Large intestine (tissue), 3 donors: ENCODE measurements around the gene MERTK. TPM values are rescaled to one million over a fixed set of nuclear protein-coding genes. Genes with fewer than 3 reads are reported as not detected.
"Not testable (repeated sequence)": the region's sequence is repeated elsewhere in the genome, so short reads cannot be mapped to it uniquely, and the experiment has no call there.

ENCODE experiments used
- DNase-seq, 2 donors: peaks; one replicate each; pipeline versions ENCODE4 v3.0.0 to v3.0.0-alpha.2; 2013
- H3K27ac ChIP-seq: one replicate; pipeline ENCODE4 v1.5.1; 2013; ENCODE audit warnings: low read length
- H3K27me3 ChIP-seq: 2 replicates; pipeline ENCODE4 v1.6.1; 2013; ENCODE audit warnings: low read length; ENCODE audit not compliant: control insufficient read depth, insufficient read depth
- H3K36me3 ChIP-seq: 2 replicates; pipeline ENCODE4 v1.6.1; 2013; ENCODE audit warnings: low read length; ENCODE audit not compliant: control insufficient read depth, insufficient read depth
- H3K4me1 ChIP-seq: one replicate; pipeline ENCODE4 v1.6.1; 2013; ENCODE audit warnings: low read length; ENCODE audit not compliant: control insufficient read depth, insufficient read depth
- H3K4me3 ChIP-seq: one replicate; pipeline ENCODE4 v1.5.1; 2013; ENCODE audit warnings: low read length
- H3K9me3 ChIP-seq: one replicate; pipeline ENCODE4 v1.6.1; 2013; ENCODE audit warnings: mild to moderate bottlenecking, low read depth, low read length, moderate library complexity; ENCODE audit not compliant: control insufficient read depth
- WGBS: methylation state at CpG from one replicate; pipeline ENCODE4 v1.1.5; 2013; ENCODE audit warnings: low lambda C conversion rate; ENCODE audit not compliant: insufficient coverage; 5-methylcytosine and 5-hydroxymethylcytosine counted together
- polyA plus RNA-seq: library from polyadenylated mRNA; unstranded; fragments of 120-200 nt; gene quantifications from one replicate; pipeline ENCODE4 v1.2.1, GENCODE V29; 2013

MERTK gene
- polyA plus RNA-seq, 1 donor = 8.7 TPM

DNA sequence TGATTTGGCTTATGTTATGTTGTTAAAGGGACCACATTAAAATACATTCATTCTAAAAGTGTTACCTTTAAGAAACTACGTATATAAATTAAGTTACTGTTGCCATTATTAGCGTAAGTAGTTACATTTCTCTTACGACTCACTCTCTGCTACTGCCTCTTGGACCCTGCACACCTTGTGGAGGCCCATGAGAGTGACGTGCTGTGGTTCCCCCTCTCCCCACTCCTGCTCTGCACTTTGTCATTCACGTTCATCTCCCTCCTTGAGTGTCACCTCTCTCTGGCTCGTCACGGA is 830 bp upstream of the MERTK start:
- H3K27ac ChIP-seq = peak overlapping the region; percentile 71

DNA sequence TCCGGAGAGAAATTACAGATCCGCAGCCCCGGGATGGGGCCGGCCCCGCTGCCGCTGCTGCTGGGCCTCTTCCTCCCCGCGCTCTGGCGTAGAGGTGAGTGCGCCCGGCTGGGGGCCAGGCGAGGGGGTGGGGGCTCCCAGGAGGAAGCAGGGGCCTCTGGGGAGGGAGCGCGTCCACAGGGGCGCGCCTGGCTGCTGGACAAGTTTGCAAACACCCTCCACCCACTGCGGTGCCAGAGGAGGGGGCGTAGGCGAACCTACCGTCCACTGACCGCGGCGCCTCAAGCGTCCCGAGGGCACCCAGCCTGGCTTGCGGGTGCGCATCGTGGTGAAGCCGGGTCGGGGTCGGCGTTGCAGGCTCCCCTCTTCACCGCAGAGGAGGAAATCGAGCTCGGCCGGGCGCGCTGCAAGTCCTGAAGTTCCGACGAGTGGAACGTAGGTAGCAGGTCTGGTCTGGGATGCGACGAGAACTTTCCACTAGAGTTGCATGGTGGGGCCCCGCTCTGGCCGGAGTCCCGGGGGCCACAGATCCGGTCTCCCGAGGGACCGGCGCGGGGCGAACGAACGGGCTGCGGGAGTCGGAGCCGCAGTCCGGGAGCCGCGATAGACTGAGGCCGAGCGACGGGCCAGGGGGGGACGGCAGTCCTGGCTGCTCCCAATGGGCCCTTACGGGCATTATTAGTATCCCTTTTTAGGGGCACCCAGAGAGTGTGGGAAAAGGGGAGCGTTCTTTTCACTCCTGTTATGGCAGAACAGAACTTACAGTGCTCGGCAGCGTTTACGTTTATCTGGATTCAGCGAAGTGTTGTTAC is 502 bp downstream of the MERTK start:
- no CpG with 5 or more reads among the region's 70 CpGs for WGBS
- Histone ChIP-seq H3K4me3 (peak overlapping the region; percentile 82), H3K27ac (peak overlapping the region; percentile 53), H3K4me1 (peaks cover 9% of the 10 kb centered on the region), H3K36me3 (no peaks in the 10 kb centered on the region), H3K9me3 (peaks cover 3% of the 10 kb centered on the region), H3K27me3 (no peaks in the 10 kb centered on the region)
- DNase-seq = peak in 1 of 2 donors; percentile 77

More for the DNA sequence above, 830 bp upstream of the MERTK start:
- H3K4me1 ChIP-seq = peaks cover 9% of the 10 kb centered on the region
- WGBS = no CpG with 5 or more reads among the region's 7 CpGs
- H3K4me3 ChIP-seq = peak overlapping the region; percentile 82
- no peaks in the 10 kb centered on the region for H3K27me3 ChIP-seq
- H3K36me3 ChIP-seq = no peaks in the 10 kb centered on the region
- no peak for DNase-seq
- H3K9me3 ChIP-seq = peaks cover 3% of the 10 kb centered on the region

DNA sequence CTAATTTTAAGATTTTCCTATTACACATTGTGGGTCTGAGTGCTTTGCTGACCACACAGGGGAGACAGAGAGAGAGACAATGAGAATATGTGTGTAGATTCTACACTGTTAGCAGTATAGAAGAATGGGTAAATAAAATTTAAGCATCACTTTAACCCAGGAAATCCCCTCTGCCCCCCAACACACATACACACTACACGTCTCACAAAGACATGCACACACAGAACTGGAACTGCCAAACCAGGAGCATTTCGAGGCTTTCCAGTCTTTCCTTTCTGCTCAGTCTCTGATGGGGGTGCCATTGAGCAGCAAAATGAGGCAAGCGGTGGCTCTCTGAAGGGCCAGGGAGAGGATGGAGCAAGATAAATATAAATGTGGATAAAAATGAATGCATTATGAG is 2.5 kb downstream of the MERTK start:
- H3K4me3 ChIP-seq = no peak overlapping the region
- no CpG with 5 or more reads among the region's 3 CpGs for WGBS
- no peak overlapping the region for H3K27ac ChIP-seq
- peaks cover 3% of the 10 kb centered on the region for H3K9me3 ChIP-seq
- no peaks in the 10 kb centered on the region for H3K27me3 ChIP-seq
- peaks cover 9% of the 10 kb centered on the region for H3K4me1 ChIP-seq
- peak in 1 of 2 donors; percentile 58 for DNase-seq
- H3K36me3 ChIP-seq = no peaks in the 10 kb centered on the region

DNA sequence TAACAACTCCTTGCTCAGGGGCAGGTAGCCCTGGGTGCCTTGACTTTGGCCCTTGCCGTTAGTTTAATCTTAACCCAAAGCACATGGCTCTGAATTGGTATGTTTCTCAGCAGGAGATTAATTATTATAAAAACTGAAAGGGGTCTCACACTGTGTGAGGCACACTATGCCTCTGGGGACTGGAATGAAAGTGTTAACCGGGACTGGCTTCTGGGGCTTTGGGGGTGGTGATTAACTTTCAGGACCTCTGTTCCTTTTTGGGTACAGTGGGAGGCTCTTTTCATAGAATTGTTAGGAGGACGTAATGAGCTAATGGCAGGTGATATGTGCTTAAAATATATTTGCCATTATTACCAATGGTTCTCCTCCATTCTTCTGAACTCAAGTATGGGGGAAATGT is 5.1 kb downstream of the MERTK start:
- Histone ChIP-seq H3K27me3 (no peaks in the 10 kb centered on the region), H3K9me3 (peaks cover 3% of the 10 kb centered on the region), H3K4me3 (no peak overlapping the region), H3K27ac (no peak overlapping the region), H3K36me3 (no peaks in the 10 kb centered on the region), H3K4me1 (peaks cover 10% of the 10 kb centered on the region)
- no peak for DNase-seq
- WGBS = no CpG with 5 or more reads among the region's 3 CpGs

DNA sequence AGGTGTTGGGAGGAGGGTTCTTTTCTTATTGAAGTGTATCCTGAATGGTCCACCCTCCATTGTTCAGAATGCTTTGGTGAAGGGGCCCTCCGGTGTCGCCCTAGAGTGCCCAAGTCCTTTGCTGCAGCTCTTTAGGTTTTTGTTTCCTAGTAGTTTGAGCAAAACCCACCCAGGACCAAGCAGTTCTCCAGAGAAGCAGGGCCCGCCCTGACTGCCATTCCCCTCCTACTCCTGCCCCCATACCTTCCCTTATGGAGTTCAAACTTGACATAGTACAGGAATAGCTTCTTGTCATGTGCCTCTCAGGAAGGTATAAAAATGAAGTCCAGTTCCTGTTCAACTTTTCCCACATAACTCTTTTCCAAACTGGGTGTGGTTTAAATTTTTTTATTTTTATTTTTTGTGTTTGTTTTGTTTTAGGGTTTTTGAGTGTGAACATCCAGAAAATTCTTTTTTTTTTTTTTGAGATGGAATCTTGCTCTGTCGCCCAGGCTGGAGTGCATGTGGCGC is 5.6 kb downstream of the MERTK start:
- peaks cover 12% of the 10 kb centered on the region for H3K4me1 ChIP-seq
- H3K9me3 ChIP-seq = peaks cover under 1% of the 10 kb centered on the region
- no peak for DNase-seq
- WGBS = no CpG with 5 or more reads among the region's 5 CpGs
- H3K4me3 ChIP-seq = no peak overlapping the region
- H3K27me3 ChIP-seq = no peaks in the 10 kb centered on the region
- no peaks in the 10 kb centered on the region for H3K36me3 ChIP-seq
- H3K27ac ChIP-seq = no peak overlapping the region

DNA sequence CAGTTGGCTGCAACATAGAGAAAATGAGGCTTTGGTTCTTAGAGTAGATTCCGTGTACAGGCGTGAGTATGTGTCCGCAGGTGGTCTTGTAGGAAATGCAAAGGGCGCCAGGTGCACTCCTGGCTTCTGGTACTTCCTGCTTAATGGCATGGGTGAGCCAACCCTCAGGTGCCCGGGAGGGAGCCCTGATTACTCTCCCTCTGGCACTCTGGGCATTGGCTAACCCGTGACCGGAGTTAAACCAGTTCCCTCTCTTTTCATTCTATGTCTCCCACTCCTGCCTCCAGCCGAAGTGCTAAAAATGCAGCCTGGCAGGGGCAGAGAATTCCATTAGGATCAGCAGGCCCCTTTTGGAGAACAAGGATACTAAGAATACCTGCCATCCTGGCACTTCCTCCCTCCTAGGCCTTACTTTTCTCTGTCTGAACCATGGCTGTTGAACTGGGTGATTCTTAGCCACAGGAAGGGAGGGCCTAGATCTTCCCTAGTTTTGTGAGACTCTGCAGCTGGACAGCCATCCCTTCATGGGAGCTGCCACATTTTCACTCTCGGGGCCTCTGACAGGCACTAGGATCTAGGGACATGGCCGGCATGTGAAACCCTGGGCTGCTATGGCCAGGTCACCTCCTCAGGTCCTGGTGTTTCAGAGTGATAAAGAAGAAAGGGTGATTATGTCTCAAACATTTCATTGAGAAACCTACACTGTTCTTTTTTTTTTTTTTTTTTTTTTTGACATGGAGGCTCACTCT is 6.5 kb downstream of the MERTK start:
- H3K4me1 ChIP-seq = peaks cover 15% of the 10 kb centered on the region
- no peaks in the 10 kb centered on the region for H3K27me3 ChIP-seq
- no peak overlapping the region for H3K27ac ChIP-seq
- WGBS = no CpG with 5 or more reads among the region's 10 CpGs
- no peaks in the 10 kb centered on the region for H3K9me3 ChIP-seq
- DNase-seq = no peak
- no peaks in the 10 kb centered on the region for H3K36me3 ChIP-seq
- H3K4me3 ChIP-seq = no peak overlapping the region

DNA sequence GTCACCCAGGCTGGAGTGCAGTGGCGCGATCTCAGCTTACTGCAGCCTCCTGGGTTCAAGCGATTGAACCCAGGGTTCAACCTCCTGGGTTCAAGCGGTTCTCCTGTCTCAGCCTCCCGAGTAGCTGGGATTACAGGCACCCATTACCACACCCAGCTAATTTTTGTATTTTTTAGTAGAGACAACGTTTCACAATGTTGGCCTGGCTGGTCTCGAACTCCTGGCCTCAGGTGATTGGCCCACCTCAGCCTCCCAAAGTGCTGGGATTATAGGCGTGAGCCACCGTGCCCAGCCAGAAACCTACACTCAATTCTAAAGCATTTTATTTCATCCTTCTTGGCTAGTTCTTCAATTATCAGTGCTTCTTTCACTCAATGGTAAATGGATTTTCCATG is 7.1 kb downstream of the MERTK start:
- no CpG with 5 or more reads among the region's 9 CpGs for WGBS
- H3K36me3 ChIP-seq, H3K27me3 ChIP-seq, H3K27ac ChIP-seq, H3K4me3 ChIP-seq, H3K9me3 ChIP-seq, DNase-seq: not testable (repeated sequence)
- H3K4me1 ChIP-seq = peaks cover 15% of the 10 kb centered on the region

DNA sequence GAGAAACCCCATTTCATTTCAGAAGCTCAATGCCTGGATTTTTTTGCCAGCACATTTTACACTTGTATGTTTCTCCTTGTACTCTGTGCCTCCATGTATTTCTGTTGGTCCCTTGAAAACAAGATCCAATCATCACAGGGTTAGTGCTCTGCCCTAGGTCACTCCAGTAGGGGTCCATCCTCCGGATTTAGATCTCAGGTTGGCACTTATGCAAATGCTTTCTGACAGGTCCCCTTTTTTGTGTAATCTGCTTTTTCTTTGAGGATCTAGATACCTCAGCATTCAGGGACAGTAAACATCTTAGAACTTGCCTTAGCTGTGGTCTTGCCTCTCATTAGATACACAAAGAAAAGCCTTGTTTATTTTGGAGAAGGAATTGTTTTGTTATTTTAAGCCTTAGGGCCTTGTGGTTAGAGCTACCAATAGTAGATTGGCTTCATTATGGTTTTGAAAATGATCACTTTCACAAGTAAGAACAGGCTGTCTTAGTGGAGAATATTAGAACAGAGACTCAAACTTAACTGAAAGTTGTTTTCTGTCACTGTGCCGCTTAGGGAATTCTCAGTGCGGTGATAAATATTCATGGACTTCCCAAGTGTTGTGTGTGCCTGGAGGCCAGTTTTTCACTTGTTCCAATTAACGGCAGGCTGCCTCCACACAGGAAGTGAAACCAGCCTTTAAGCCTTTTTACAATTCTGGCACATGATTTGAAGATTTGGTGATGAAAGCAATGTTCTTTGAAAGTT is 7.8 kb downstream of the MERTK start:
- no CpG with 5 or more reads among the region's 4 CpGs for WGBS
- no peak overlapping the region for H3K27ac ChIP-seq
- no peaks in the 10 kb centered on the region for H3K9me3 ChIP-seq

DNA sequence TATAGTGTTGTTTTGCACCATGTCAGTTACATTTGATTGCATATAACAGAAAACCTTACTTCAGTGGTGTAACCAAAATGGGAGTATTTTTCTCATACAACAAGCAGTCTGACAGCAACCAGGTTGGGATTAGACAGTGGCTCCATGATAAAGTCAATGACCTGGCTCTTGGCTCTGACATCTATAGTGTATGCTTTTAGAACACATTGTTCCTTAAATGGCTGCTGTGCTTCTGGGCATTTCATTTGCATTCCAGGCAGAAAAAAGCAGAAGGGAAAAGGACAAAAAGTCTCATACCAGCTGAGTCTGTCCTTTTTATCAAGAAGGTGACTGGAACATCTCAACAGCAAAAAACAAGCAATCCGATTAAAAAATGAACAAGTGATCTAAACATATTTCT is 10.2 kb downstream of the MERTK start:
- Histone ChIP-seq H3K27me3 (no peaks in the 10 kb centered on the region), H3K9me3 (no peaks in the 10 kb centered on the region), H3K27ac (no peak overlapping the region), H3K4me3 (no peak overlapping the region), H3K4me1 (peaks cover 12% of the 10 kb centered on the region), H3K36me3 (no peaks in the 10 kb centered on the region)
- WGBS = 60% methylated on average over 1 of the region's 1 CpG
- DNase-seq = no peak

More for the DNA sequence above, 7.8 kb downstream of the MERTK start:
- no peak overlapping the region for H3K4me3 ChIP-seq
- no peaks in the 10 kb centered on the region for H3K27me3 ChIP-seq
- H3K36me3 ChIP-seq = no peaks in the 10 kb centered on the region
- peaks cover 12% of the 10 kb centered on the region for H3K4me1 ChIP-seq
- peak in 1 of 2 donors; percentile 58 for DNase-seq

DNA sequence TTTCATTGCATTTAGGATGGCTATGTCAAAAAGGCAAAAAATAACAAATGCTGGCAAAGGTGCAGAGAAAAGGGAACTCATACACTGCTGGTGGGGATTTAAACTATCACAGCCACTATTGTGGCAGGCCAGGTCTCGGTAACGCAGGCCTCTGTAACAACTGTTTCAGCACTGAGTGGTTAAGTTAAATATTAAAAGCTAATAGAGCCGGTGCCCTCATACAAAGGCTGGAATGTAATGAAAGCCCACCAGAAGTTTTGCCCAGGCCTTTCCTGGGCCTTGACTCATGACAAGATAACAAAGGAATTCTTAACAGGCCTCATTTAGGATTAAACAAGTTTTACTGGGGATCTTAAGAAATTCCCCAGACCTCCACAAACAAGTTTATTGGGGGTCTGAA is 10.7 kb downstream of the MERTK start:
- no CpG with 5 or more reads among the region's 3 CpGs for WGBS
- Histone ChIP-seq H3K27me3 (no peaks in the 10 kb centered on the region), H3K27ac (no peak overlapping the region), H3K9me3 (no peaks in the 10 kb centered on the region), H3K4me3 (no peak overlapping the region), H3K36me3 (no peaks in the 10 kb centered on the region), H3K4me1 (peaks cover 12% of the 10 kb centered on the region)
- no peak for DNase-seq
